Measurements from ENCODE around the gene PAK5. TPM values are rescaled to one million over a fixed set of nuclear protein-coding genes. Genes with fewer than 3 reads are reported as not detected.

The PAK5 gene
- total and polyA plus RNA-seq, 2 donors (not counting 1 experiment from before 2014, with no cell fraction given), result not detected

DNA sequence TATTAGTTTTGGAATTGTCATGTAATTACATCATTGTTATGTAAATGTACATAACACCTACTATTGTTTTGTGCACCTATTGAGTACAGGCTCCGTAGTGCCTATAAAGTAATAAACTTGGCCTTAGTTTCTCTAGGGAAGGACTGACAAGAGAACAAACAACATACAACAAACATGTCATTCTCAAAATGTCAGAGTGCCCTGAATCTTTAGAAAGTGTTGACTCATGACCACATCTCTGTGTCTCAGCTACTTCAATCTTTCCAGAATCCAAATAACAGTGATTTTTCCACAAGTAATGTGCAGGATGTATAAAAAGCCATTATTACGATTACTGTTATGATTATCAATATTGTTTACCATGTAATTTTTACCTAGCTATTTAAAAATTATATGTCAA is 307.3 kb downstream of the PAK5 start:
- Mint-ChIP-seq H3K27ac (no peak overlapping the region), H3K4me3 (no peak overlapping the region), H3K27me3 (peaks cover 8% of the 10 kb centered on the region), H3K4me1 (no peaks in the 10 kb centered on the region), H3K9me3 (ENCODE audit: insufficient read depth) (peaks cover 2% of the 10 kb centered on the region)
- intact Hi-C loops (cut with micrococcal nuclease), result no loop called here
- no peak overlapping the region for H3K27ac ChIP-seq (ENCODE audit: low read length in 2 of 2)
- H3K4me3 ChIP-seq (ENCODE audit: control extremely low read depth in 1 of 5, extremely low read depth in 1 of 5, insufficient read depth in 1 of 5, low read depth in 2 of 5, low read length in 4 of 5), result no peak overlapping the region
- ATAC-seq (ENCODE audit: low read depth), result no peak
- no peak for DNase-seq
- no peaks in the 10 kb centered on the region for H4K20me1 ChIP-seq (ENCODE audit: control insufficient read depth, insufficient read depth, low read length, poor library complexity, severe bottlenecking)
- POLR2A ChIA-PET, result no interaction called here
- no peak overlapping the region for H3K9ac ChIP-seq (ENCODE audit: low read length)
- CTCF ChIA-PET, result no interaction called here
- no CpG with 5 or more reads among the region's 2 CpGs for WGBS (ENCODE audit: insufficient coverage)
- no peak overlapping the region for H2AFZ ChIP-seq (ENCODE audit: insufficient read depth, low read depth, low read length, poor library complexity, severe bottlenecking)
- TF ChIP-seq, protein P1, sequence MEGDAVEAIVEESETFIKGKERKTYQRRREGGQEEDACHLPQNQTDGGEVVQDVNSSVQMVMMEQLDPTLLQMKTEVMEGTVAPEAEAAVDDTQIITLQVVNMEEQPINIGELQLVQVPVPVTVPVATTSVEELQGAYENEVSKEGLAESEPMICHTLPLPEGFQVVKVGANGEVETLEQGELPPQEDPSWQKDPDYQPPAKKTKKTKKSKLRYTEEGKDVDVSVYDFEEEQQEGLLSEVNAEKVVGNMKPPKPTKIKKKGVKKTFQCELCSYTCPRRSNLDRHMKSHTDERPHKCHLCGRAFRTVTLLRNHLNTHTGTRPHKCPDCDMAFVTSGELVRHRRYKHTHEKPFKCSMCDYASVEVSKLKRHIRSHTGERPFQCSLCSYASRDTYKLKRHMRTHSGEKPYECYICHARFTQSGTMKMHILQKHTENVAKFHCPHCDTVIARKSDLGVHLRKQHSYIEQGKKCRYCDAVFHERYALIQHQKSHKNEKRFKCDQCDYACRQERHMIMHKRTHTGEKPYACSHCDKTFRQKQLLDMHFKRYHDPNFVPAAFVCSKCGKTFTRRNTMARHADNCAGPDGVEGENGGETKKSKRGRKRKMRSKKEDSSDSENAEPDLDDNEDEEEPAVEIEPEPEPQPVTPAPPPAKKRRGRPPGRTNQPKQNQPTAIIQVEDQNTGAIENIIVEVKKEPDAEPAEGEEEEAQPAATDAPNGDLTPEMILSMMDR (IDR thresholded peaks at IDR 0.05), result no peak
- TF ChIP-seq EZH2 (IDR thresholded peaks at IDR 0.05; ENCODE audit: borderline replicate concordance, insufficient read depth, low read depth, low read length, poor library complexity, severe bottlenecking), result no peak
- H3K27me3 ChIP-seq (replicated peaks in 1 of 4; ENCODE audit: control extremely low read depth in 1 of 4, control insufficient read depth in 3 of 4, insufficient read depth in 4 of 4, low read length in 3 of 4), result no peaks in the 10 kb centered on the region
- no peaks in the 10 kb centered on the region for H3K36me3 ChIP-seq (replicated peaks in 1 of 2; ENCODE audit: control extremely low read depth in 1 of 2, control insufficient read depth in 1 of 2, extremely low read depth in 1 of 2, insufficient read depth in 2 of 2, low read length in 1 of 2)
- H3K79me2 ChIP-seq (ENCODE audit: control insufficient read depth, insufficient read depth, low read length), result no peaks in the 10 kb centered on the region
- no peaks in the 10 kb centered on the region for H3K4me1 ChIP-seq (ENCODE audit: control insufficient read depth in 2 of 2, insufficient read depth in 2 of 2, low read length in 2 of 2)
- no peak overlapping the region for H3K4me2 ChIP-seq (replicated peaks; ENCODE audit: low read depth, low read length, poor library complexity, severe bottlenecking)
- no peaks in the 10 kb centered on the region for H3K9me3 ChIP-seq (ENCODE audit: control extremely low read depth in 1 of 3, control insufficient read depth in 2 of 3, insufficient read depth in 1 of 3, low read length in 2 of 3)

DNA sequence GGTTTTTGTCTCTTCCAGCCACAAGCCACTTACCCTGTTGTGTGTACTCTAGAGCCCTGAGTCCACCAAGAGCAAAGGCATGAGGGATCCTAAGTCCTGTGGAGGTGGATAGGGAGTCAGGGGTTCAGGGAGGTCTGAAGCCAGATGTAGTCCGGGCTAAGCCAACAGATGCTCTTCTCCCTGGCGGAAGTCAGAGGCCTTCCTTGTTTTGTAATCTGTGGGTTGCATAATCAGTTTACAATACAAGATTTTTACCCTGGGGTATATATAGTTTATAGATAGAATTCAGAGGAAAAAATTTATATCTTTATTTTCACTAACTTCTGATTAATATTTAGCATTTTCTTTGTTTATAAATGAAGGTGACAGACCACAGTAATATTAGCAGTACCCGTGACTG is 315.2 kb downstream of the PAK5 start:
- no peak for TF ChIP-seq EZH2 (IDR thresholded peaks at IDR 0.05; ENCODE audit: borderline replicate concordance, insufficient read depth, low read depth, low read length, poor library complexity, severe bottlenecking)
- TF ChIP-seq, protein P1 (IDR thresholded peaks at IDR 0.05), result no peak
- H3K4me3 ChIP-seq (ENCODE audit: control extremely low read depth in 1 of 5, extremely low read depth in 1 of 5, insufficient read depth in 1 of 5, low read depth in 2 of 5, low read length in 4 of 5), result no peak overlapping the region
- no peaks in the 10 kb centered on the region for H3K4me1 ChIP-seq (ENCODE audit: control insufficient read depth in 2 of 2, insufficient read depth in 2 of 2, low read length in 2 of 2)
- Mint-ChIP-seq H3K4me3 (no peak overlapping the region), H3K9me3 (ENCODE audit: insufficient read depth) (no peaks in the 10 kb centered on the region), H3K27me3 (peaks cover 16% of the 10 kb centered on the region), H3K4me1 (no peaks in the 10 kb centered on the region), H3K27ac (no peak overlapping the region)
- H2AFZ ChIP-seq (ENCODE audit: insufficient read depth, low read depth, low read length, poor library complexity, severe bottlenecking), result no peak overlapping the region
- no peaks in the 10 kb centered on the region for H4K20me1 ChIP-seq (ENCODE audit: control insufficient read depth, insufficient read depth, low read length, poor library complexity, severe bottlenecking)
- DNase-seq (no peak), ATAC-seq (ENCODE audit: low read depth) (no peak)
- H3K27me3 ChIP-seq (replicated peaks in 1 of 4; ENCODE audit: control extremely low read depth in 1 of 4, control insufficient read depth in 3 of 4, insufficient read depth in 4 of 4, low read length in 3 of 4), result peaks cover 0 to 4% (median 3%) of the 10 kb centered on the region in 4 experiments
- no peak overlapping the region for H3K27ac ChIP-seq (ENCODE audit: low read length in 2 of 2)
- CTCF ChIA-PET, result no interaction called here
- no peaks in the 10 kb centered on the region for H3K36me3 ChIP-seq (replicated peaks in 1 of 2; ENCODE audit: control extremely low read depth in 1 of 2, control insufficient read depth in 1 of 2, extremely low read depth in 1 of 2, insufficient read depth in 2 of 2, low read length in 1 of 2)
- H3K9me3 ChIP-seq (ENCODE audit: control extremely low read depth in 1 of 3, control insufficient read depth in 2 of 3, insufficient read depth in 1 of 3, low read length in 2 of 3), result no peaks in the 10 kb centered on the region
- no peaks in the 10 kb centered on the region for H3K79me2 ChIP-seq (ENCODE audit: control insufficient read depth, insufficient read depth, low read length)
- H3K4me2 ChIP-seq (replicated peaks; ENCODE audit: low read depth, low read length, poor library complexity, severe bottlenecking), result no peak overlapping the region
- no CpG with 5 or more reads among the region's 3 CpGs for WGBS (ENCODE audit: insufficient coverage)
- H3K9ac ChIP-seq (ENCODE audit: low read length), result no peak overlapping the region
- POLR2A ChIA-PET, result no interaction called here
- intact Hi-C loops (cut with micrococcal nuclease), result no loop called here

Data from B cell (primary cell).